CD4-positive, CD25-positive, alpha-beta regulatory T cell (primary cell): ENCODE data around the gene PANK2. TPM values are rescaled to one million over a fixed set of nuclear protein-coding genes. Genes with fewer than 3 reads are reported as not detected.

Experiments
- ATAC-seq, 2 donors: fragments of 150-1000 bp; cut with Tn5 transposase; one replicate each; pipeline ENCODE4 v1.10.0; 2021; ENCODE audit warnings: low read depth in 2 of 2, moderate number of reproducible peaks in 2 of 2, moderate library complexity in 1 of 2
- DNase-seq, 3 donors: peaks; one replicate each; pipeline versions ENCODE4 v3.0.0 to v3.0.0-alpha.2; 2012 to 2022; ENCODE audit warnings: mixed read lengths in 1 of 3
- H3K27ac ChIP-seq: one replicate; pipeline ENCODE4 v1.7.0; 2013; ENCODE audit warnings: mild to moderate bottlenecking, low read length; ENCODE audit not compliant: insufficient read depth, poor library complexity, severe bottlenecking
- H3K27me3 ChIP-seq: one replicate; pipeline ENCODE4 v1.7.0; 2013; ENCODE audit warnings: low read length; ENCODE audit not compliant: control insufficient read depth, insufficient read depth
- H3K36me3 ChIP-seq: one replicate; pipeline ENCODE4 v1.7.0; 2013; ENCODE audit warnings: mild to moderate bottlenecking, low read length, moderate library complexity; ENCODE audit not compliant: control insufficient read depth, insufficient read depth
- H3K4me1 ChIP-seq: 2 replicates; pipeline ENCODE4 v1.7.0; 2013; ENCODE audit warnings: mild to moderate bottlenecking, low read length; ENCODE audit not compliant: insufficient read depth, control insufficient read depth, poor library complexity, severe bottlenecking
- H3K4me3 ChIP-seq: one replicate; pipeline ENCODE4 v1.7.0; 2013; ENCODE audit warnings: low read depth, mild to moderate bottlenecking, low read length, moderate library complexity
- H3K9me3 ChIP-seq, 2 experiments: 1 replicate in 1 of 2; 2 replicates in 1 of 2; pipeline ENCODE4 v1.7.0; 2013; ENCODE audit warnings: low read length in 2 of 2, mild to moderate bottlenecking in 1 of 2, moderate library complexity in 1 of 2; ENCODE audit not compliant: control insufficient read depth in 2 of 2
- H3K27ac Mint-ChIP-seq, 3 donors: one replicate each; pipeline ENCODE4 v1.8.0; 2020 to 2022; ENCODE audit warnings: mild to moderate bottlenecking in 3 of 3, mixed read lengths in 3 of 3, moderate library complexity in 2 of 3
- H3K27me3 Mint-ChIP-seq: one replicate; pipeline ENCODE4 v1.8.0; 2022; ENCODE audit warnings: mild to moderate bottlenecking, mixed read lengths
- H3K36me3 Mint-ChIP-seq: one replicate; pipeline ENCODE4 v1.8.0; 2020; ENCODE audit warnings: mixed read lengths
- H3K4me1 Mint-ChIP-seq, 4 donors: one replicate each; pipeline ENCODE4 v1.8.0; 2020 to 2022; ENCODE audit warnings: mixed read lengths in 4 of 4, mild to moderate bottlenecking in 1 of 4
- H3K4me3 Mint-ChIP-seq, 4 donors: one replicate each; pipeline ENCODE4 v1.8.0; 2020 to 2022; ENCODE audit warnings: mild to moderate bottlenecking in 4 of 4, mixed read lengths in 4 of 4, moderate library complexity in 3 of 4
- H3K9me3 Mint-ChIP-seq, 7 donors: one replicate each; pipeline ENCODE4 v1.8.0; 2020 to 2022; ENCODE audit warnings: mixed read lengths in 7 of 7, mild to moderate bottlenecking in 3 of 7, moderate library complexity in 2 of 7
- polyA plus RNA-seq, 4 donors: library from polyadenylated mRNA; unstranded; fragments of 300-500 nt; fragmentation: Illumina TruSeq; gene quantifications; one replicate each; pipeline ENCODE4 v1.2.3, GENCODE V29; 2021
- total RNA-seq: library from RNA; stranded (reverse); gene quantifications from one replicate; pipeline ENCODE4 v1.2.3, GENCODE V29; 2022

PANK2 gene
- total and polyA plus RNA-seq, 5 donors from 2014 or later, result 44.4 to 63.2 (median 52.0) TPM

DNA sequence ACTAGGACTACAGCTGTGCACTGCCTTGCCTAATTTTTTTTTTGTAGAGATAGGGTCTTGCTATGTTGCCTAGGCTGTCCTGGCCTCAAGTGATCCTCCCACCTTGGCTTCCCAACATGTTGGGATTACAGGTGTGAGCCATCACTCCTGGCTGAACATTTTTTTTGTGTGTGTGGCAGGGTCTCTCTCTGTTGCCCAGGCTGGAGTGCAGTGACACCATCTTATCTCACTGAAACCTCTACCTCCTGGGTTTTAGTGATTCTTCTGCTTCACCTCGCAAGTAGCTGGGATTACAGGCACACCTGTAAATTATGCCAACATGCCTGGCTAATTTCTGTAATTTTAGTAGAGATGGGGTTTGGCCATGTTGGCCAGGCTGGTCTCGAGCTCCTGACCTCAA is 25.3 kb downstream of the PANK2 start:
- Mint-ChIP-seq H3K4me3 (no peak overlapping the region), H3K27ac (no peak overlapping the region), H3K36me3 (peaks cover 60% of the 10 kb centered on the region), H3K9me3 (no peaks in the 10 kb centered on the region), H3K27me3 (no peaks in the 10 kb centered on the region), H3K4me1 (peaks cover 20 to 59% (median 45%) of the 10 kb centered on the region in 4 donors)
- Histone ChIP-seq H3K27me3 (no peaks in the 10 kb centered on the region), H3K27ac (no peak overlapping the region), H3K4me1 (no peaks in the 10 kb centered on the region), H3K4me3 (no peak overlapping the region), H3K36me3 (peaks cover 81% of the 10 kb centered on the region), H3K9me3 (no peaks in the 10 kb centered on the region)
- no peak for DNase-seq
- ATAC-seq, result no peak

DNA sequence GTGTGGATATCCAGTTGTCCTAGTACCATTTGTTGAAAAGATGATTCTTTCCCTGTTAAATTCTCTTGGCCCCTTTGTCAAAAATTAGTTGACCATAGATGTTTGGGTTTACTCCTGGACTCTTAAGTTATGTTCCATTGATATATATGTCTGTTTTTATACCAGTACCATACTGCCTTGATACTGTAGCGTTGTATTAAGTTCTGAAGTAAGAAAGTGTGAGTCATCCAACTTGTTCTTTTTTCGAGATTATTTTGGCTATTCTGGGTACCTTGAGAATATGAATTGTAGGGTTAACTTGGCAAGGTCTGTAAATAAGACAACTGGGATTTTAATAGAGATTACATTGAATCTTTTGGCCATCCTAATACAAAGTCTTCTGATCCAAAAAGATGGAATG is 26.5 kb downstream of the PANK2 start:
- Histone ChIP-seq H3K4me3 (no peak overlapping the region), H3K36me3 (peaks cover 81% of the 10 kb centered on the region), H3K9me3 (no peaks in the 10 kb centered on the region), H3K27ac (no peak overlapping the region), H3K27me3 (no peaks in the 10 kb centered on the region), H3K4me1 (no peaks in the 10 kb centered on the region)
- Mint-ChIP-seq H3K27me3 (no peaks in the 10 kb centered on the region), H3K4me1 (peaks cover 21 to 54% (median 38%) of the 10 kb centered on the region in 4 donors), H3K4me3 (peak overlapping the region in 1 of 4 donors; percentile 68), H3K36me3 (peaks cover 55% of the 10 kb centered on the region), H3K9me3 (no peaks in the 10 kb centered on the region), H3K27ac (peak overlapping the region; percentile 62 to 81 (median 72))
- ATAC-seq, result no peak
- DNase-seq, result no peak

DNA sequence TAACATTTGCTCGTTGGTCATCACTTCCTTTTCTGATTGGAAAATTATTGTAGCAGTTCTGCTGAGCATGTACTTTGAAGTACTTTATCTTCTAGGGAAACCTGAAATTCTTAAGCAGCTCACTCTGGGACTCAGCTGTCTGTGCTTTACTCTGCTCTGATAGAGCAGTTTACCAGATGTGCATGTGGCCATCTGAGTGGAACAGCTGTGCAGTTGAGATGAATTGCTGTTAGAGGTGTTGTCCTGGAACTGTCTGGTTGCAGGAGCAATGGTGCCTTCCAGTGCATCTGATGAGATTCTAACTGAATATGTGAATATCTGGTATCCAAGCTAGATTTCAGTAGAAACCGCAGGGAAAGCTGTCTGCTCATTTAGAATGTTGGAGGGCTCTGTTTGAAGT is 27.2 kb downstream of the PANK2 start:
- DNase-seq (no peak), ATAC-seq (no peak)
- peaks cover 80% of the 10 kb centered on the region for H3K36me3 ChIP-seq
- no peaks in the 10 kb centered on the region for H3K4me1 ChIP-seq
- H3K27ac ChIP-seq, result no peak overlapping the region
- H3K27me3 ChIP-seq, result no peaks in the 10 kb centered on the region
- Mint-ChIP-seq H3K27ac (peak overlapping the region in 2 of 3 donors; percentile 62 to 81), H3K36me3 (peaks cover 55% of the 10 kb centered on the region), H3K27me3 (no peaks in the 10 kb centered on the region), H3K4me3 (no peak overlapping the region), H3K4me1 (peaks cover 21 to 51% (median 39%) of the 10 kb centered on the region in 4 donors), H3K9me3 (no peaks in the 10 kb centered on the region)
- H3K4me3 ChIP-seq, result no peak overlapping the region
- no peaks in the 10 kb centered on the region for H3K9me3 ChIP-seq

DNA sequence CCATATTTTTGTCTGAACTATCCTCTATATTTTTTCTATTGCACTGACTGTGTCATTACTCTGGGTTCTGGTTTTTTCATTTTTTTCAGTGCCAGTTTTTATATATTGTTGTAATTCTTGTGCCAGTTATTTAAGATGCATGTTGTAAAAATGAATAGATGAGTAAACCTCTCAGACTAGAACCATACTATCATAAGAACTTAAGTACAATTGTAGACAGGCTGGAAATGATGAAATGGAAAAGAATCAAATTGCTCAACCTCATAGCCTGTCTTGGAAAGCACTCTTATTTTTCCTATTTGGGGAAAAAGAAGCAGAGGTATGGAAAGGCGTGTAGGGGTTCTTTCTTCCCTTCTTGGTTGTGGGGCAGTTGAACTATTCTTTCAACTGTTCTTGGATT is 30.2 kb downstream of the PANK2 start:
- Mint-ChIP-seq H3K27me3 (no peaks in the 10 kb centered on the region), H3K9me3 (peaks cover 0 to 1% (median 0%) of the 10 kb centered on the region in 7 donors), H3K27ac (peak overlapping the region in 2 of 3 donors; percentile 46 to 60), H3K4me3 (no peak overlapping the region), H3K36me3 (peaks cover 46% of the 10 kb centered on the region), H3K4me1 (peaks cover 26 to 52% (median 38%) of the 10 kb centered on the region in 4 donors)
- H3K27ac ChIP-seq, result no peak overlapping the region
- no peak for DNase-seq
- H3K9me3 ChIP-seq, result no peaks in the 10 kb centered on the region
- H3K4me1 ChIP-seq, result no peaks in the 10 kb centered on the region
- peaks cover 89% of the 10 kb centered on the region for H3K36me3 ChIP-seq
- no peak overlapping the region for H3K4me3 ChIP-seq
- ATAC-seq, result no peak
- no peaks in the 10 kb centered on the region for H3K27me3 ChIP-seq

DNA sequence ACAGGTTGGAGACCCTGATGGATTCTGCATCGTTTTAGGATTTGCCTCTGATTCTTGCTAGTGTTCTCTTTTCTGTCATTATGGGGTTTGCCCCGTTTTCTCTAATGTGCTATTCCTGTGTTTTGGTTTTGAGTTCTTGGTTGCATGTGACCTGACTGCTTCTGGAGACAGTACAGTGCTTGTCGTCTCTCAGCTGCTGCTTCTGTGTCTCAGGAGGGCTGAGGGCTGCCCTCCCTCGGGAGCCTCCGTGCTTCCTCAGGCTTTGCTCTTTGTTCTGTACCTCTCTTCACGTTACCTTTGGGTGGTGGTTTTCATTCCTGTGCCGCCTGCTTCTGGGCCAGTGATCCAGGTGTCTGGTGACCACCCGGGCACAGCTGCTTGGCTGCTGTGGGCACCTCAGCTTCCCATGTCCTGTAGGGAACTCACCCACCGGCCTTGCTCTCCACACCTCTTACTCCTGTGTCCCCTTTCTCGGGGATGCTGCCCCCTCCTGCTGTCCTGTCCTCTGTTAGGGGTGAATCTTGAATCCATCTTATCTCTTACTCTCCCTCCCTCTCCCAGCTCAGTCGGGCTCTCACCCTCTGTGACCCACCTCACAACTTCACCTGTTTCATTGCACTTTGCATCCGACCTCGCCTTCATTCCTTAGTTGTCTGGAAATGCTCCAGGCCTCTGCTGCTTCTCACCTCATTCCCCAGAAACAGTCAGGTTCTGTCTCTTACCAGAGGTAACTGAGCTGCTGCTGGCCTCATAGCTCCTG is 33.2 kb downstream of the PANK2 start:
- no peak for DNase-seq
- Histone ChIP-seq H3K36me3 (peaks cover 70% of the 10 kb centered on the region), H3K9me3 (no peaks in the 10 kb centered on the region), H3K27me3 (no peaks in the 10 kb centered on the region), H3K4me1 (no peaks in the 10 kb centered on the region), H3K27ac (no peak overlapping the region), H3K4me3 (no peak overlapping the region)
- Mint-ChIP-seq H3K4me3 (no peak overlapping the region), H3K9me3 (peaks cover 0 to 1% (median 0%) of the 10 kb centered on the region in 7 donors), H3K36me3 (peaks cover 27% of the 10 kb centered on the region), H3K27me3 (no peaks in the 10 kb centered on the region), H3K4me1 (peaks cover 15 to 36% (median 28%) of the 10 kb centered on the region in 4 donors), H3K27ac (peak overlapping the region in 2 of 3 donors; percentile 74 to 76)
- ATAC-seq, result no peak

DNA sequence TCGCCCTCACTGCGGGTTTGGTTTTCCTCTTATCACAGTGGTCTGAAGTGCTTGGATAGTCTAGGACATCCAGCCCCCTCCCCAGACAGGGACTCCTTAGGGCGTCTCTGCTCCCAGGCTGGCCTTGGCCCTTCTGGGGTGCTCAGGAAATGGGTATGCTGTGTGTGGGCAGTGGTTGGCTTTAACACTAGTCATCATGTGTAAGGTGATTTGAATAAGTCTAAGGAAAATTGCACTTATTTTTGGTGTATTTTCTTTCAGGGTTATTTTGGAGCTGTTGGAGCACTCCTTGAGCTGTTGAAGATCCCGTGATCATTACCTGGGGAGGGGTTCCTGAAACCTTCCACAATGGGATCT is 33.8 kb downstream of the PANK2 start:
- DNase-seq (no peak), ATAC-seq (no peak)
- Mint-ChIP-seq H3K4me1 (peaks cover 17 to 38% (median 29%) of the 10 kb centered on the region in 4 donors), H3K36me3 (peaks cover 25% of the 10 kb centered on the region), H3K27ac (peak overlapping the region; percentile 42 to 74 (median 56)), H3K27me3 (no peaks in the 10 kb centered on the region), H3K9me3 (peaks cover 0 to 1% (median 0%) of the 10 kb centered on the region in 7 donors), H3K4me3 (no peak overlapping the region)
- Histone ChIP-seq H3K4me1 (no peaks in the 10 kb centered on the region), H3K27me3 (no peaks in the 10 kb centered on the region), H3K36me3 (peaks cover 65% of the 10 kb centered on the region), H3K9me3 (no peaks in the 10 kb centered on the region), H3K4me3 (no peak overlapping the region), H3K27ac (no peak overlapping the region)

DNA sequence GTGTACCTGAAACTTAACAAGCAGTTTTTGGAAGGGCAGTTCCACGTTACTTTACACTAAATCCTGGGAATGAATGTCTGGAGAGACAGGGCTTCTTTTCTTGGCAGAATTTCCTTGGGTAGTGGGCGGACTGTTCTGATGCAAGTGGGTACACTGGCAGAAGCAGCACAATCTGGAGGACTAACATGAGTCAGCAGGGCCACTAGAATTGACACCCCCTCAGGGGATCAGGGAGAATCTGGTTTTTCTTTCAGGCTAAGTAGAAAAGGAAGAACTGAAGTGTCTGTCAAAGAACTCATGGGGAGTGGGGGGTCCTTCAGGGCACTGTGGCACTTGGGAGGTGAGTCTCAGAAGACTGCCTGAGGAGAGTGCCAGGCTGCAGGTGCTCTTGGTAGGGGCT is 34.6 kb downstream of the PANK2 start:
- H3K27me3 ChIP-seq, result no peaks in the 10 kb centered on the region
- H3K4me1 Mint-ChIP-seq, result peaks cover 21 to 36% (median 27%) of the 10 kb centered on the region in 4 donors
- ATAC-seq (no peak), DNase-seq (no peak)
- H3K36me3 Mint-ChIP-seq, result peaks cover 17% of the 10 kb centered on the region
- H3K36me3 ChIP-seq, result peaks cover 57% of the 10 kb centered on the region
- H3K9me3 Mint-ChIP-seq, result peaks cover 0 to 1% (median 0%) of the 10 kb centered on the region in 7 donors
- peak overlapping the region; percentile 2 to 69 (median 42) for H3K27ac Mint-ChIP-seq
- H3K4me3 ChIP-seq, result no peak overlapping the region
- no peaks in the 10 kb centered on the region for H3K9me3 ChIP-seq
- no peaks in the 10 kb centered on the region for H3K4me1 ChIP-seq
- H3K27ac ChIP-seq, result no peak overlapping the region
- H3K4me3 Mint-ChIP-seq, result no peak overlapping the region
- no peaks in the 10 kb centered on the region for H3K27me3 Mint-ChIP-seq
